ENCODE results near the gene CD200R1L.
"Not testable (repeated sequence)": the region's sequence is repeated elsewhere in the genome, so short reads cannot be mapped to it uniquely, and the experiment has no call there.

The CD200R1L gene, protein sequence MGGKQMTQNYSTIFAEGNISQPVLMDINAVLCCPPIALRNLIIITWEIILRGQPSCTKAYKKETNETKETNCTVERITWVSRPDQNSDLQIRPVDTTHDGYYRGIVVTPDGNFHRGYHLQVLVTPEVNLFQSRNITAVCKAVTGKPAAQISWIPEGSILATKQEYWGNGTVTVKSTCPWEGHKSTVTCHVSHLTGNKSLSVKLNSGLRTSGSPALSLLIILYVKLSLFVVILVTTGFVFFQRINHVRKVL

GRCh38 chr3:112846764-112847163, at the start of gene CD200R1L:
Gene CD200R1L (minus strand): TSS chr3:112846864. CDS start chr3:112829367, 17,497 bp downstream.
- no peak for DNase-seq (ENCODE audit: low read depth)

- no peak for DNase-seq (ENCODE audit: low read depth)
Observed at GRCh38 chr3:112894258-112894657, 47.6 kb upstream of the CD200R1L start.

DNA sequence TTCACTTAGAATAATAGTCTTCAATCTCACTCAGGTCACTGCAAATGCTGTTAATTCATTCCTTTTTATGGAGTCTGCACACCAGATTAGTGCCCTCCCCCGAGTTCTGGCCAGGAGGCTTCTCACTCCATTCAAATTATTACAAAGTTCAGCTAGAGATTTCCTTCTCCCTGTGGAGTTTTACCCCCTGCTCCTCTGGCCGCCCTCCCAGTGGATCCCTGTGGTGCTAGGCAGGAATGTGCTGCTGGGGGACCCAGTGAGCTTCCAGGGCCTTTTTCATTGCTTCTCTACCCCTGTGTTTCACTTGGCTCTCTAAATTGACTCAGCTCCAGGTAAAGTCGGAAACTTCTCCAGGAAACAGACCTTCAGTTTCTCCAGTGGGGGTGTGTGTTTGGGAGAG, 42.7 kb upstream of the CD200R1L start:
- DNase-seq (ENCODE audit: low read depth) = no peak

DNA sequence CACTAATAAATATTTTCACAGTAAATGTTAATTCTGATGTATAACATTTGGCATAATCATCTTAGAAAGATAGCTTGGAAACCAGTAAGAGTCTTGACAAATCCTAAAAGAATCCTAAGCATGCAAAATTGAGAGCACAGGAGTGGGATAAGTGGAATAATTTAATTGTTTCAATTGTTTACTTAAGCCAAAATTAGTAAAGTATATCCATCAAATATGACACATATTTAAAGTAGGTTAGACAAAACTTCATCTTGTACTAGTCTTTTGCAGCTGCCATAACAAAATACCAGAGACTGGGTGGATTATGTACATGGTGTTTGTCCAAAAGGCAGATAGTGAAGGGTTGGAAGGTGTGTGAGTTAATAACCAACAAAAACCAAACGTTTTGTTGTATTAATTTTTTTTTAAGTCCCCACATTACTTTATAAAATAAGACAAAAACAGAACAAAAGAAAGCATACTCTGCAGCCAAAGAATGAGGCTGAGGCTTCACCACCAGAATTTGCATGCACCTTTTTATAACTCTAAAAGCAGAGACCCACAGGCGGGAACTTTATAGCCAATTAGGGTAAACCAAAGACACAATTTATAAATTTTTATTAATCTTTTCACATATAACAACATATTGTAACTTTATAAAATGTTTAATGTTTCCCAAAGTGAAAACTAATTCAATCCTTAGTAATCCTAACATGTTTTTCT, 41.9 kb upstream of the CD200R1L start:
- DNase-seq (ENCODE audit: low read depth) = no peak

DNA sequence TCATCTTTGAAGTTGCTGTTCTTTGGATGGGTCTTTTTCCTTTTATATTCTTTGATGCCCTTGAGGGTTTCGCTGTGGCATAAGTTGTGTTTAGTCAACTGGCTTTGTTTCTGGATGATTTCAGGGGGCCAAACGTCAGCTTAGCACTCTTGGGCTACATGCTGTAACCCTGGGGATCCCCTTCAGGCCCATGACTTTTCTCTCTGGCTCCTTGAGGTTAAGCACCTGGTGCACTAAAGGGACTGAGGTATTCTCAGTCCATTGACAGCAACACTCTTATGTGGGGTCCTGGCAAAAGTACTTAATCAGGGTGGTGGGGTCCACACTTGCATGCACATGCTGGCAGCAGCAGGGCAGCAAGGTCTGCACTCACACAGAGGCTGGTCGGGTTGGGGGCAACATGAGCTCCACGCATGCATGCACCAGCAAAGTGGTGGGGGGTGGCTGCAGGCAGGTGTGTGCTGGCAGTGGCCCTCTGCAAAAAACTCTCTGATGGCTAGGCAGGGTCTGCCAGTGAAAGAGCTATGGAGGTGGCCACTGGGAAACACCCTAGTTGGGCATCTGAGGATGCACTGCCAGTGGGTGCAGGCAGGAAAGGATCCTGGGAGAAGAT, 38.1 kb upstream of the CD200R1L start:
- no peak for DNase-seq (ENCODE audit: low read depth)

GRCh38 chr3:112881891-112882290, 35.2 kb upstream of the CD200R1L start:
- no peak for DNase-seq (ENCODE audit: low read depth)

GRCh38 chr3:112875561-112875960, 28.9 kb upstream of the CD200R1L start:
- no peak for DNase-seq (ENCODE audit: low read depth)

- DNase-seq (ENCODE audit: low read depth) = no peak
Observed at GRCh38 chr3:112874725-112875124, 28.1 kb upstream of the CD200R1L start.

- DNase-seq (ENCODE audit: low read depth) = no peak
Observed at GRCh38 chr3:112873632-112874031, 27.0 kb upstream of the CD200R1L start.

DNA sequence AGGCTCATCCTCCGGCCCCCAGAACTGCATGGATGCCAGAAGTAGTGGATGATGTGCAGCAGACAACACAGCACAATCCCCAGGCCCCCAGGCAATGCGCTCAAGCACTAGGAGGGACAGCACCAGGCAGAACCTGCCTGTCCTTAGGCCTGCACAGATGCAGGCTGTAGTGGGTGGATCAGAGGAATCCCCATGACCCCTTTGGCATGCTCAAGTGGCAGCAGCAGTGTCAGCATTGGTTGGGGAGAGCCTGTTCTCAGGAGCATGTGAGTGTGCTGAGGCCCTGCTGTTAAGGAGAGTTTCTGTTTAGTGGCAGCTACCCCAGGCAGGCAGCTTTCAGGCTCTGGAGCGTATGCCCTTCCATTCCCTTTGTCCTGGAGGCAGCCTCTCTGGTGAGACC, 25.1 kb upstream of the CD200R1L start:
- no peak for DNase-seq (ENCODE audit: low read depth)

DNA sequence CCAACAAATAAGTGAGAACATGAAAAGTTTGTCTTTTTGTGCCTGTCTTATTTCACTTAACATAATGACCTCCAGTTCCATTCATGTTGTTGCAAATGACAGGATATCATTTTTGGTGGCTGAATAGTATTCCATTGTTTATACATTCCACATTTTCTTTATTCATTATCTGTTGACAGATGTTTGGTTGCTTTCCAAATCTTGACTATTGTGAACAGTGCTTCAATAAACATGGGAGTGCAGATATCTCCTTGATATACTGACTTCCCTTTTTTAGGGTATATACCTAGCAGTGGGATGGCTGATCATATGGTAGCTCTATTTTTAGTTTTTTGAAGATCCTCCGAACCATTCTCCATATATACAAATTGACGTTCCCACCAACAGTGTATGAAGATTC, 19.1 kb upstream of the CD200R1L start:
- no peak for DNase-seq (ENCODE audit: low read depth)

DNA sequence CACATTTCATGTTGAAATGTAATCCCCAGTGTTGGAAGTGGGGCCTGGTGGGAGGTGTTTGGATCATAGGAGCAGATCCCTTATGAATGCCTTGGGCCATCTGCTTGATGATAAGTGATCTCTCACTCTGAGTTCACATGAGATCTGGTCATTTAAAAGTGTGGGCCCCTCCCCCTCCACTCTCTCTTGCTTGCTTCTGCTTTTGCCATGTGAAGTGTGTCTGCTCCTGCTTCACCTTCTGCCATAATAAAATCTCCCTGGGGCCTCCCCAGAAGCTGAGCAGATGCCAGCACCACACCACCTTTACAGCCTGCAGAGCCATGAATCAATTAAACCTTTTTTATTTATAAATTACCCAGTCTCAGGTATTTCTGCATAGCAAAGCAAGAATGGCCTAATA, 14.2 kb upstream of the CD200R1L start:
- no peak for DNase-seq (ENCODE audit: low read depth)

GRCh38 chr3:112858410-112859069, 11.9 kb upstream of the CD200R1L start:
- no peak for DNase-seq (ENCODE audit: low read depth)

- no peak for DNase-seq (ENCODE audit: low read depth)
Observed at GRCh38 chr3:112857526-112857925, 10.9 kb upstream of the CD200R1L start.

DNA sequence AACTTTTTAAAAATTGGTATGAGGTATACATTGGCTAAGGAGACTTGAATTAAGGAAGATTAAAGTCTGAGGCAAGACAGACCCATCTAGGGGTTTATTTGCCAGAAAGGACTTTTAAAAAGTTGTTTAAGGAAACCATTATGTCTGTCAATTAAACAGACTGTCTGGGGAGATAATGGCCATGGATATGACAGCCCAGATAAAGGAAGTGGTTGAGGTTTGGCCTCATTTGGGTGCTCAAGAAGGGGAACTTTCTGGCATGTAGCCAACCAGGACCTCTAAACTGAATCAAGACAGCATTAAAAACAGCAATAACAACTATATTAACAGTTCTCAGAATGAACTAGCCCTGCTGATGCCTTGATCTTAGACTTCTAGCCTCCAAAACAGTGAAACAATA, 9.9 kb upstream of the CD200R1L start:
- no peak for DNase-seq (ENCODE audit: low read depth)

- DNase-seq (ENCODE audit: low read depth) = no peak
Observed at GRCh38 chr3:112855883-112856282, 9.2 kb upstream of the CD200R1L start.

DNA sequence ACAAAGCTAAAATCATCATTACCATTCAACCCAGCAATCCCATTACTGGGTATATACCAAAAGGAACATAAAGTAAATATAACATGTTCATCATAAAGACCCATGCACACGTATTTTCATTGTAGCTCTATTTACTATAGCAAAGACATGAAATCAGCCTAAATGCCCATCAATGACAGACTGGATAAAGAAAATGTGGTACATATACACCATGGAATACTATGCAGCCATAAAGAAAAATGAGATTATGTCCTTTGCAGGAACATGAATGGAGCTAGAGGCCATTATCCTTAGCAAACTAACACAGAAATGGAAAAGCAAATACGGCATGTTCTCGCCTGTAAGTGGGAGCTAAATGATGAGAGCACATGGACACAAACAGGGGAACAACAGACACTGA, 8.4 kb upstream of the CD200R1L start:
- DNase-seq (ENCODE audit: low read depth) = not testable (repeated sequence)

- no peak for DNase-seq (ENCODE audit: low read depth)
Observed at GRCh38 chr3:112848196-112848595, 1.5 kb upstream of the CD200R1L start.

GRCh38 chr3:112847692-112848091, 1.0 kb upstream of the CD200R1L start:
- no peak for DNase-seq (ENCODE audit: low read depth)

DNA sequence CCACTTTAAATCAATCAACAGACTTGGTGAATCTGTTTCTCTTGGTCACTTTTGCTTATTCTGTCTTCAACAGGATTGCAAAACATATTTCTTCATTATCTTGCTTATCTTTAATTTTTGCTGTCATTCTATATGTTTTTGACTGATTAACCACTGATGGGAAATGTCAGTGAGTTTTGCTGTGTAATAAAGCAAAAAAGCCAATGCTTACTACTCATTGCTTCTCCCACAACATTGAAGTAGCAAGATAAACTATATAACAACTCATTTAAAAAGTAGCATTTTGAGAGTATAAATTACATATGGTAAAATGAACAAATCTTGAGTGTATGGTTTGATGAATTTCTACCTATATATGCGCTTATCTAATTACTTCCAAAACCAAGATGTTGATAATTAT, 892 bp downstream of the CD200R1L start:
- no peak for DNase-seq (ENCODE audit: low read depth)

- DNase-seq (ENCODE audit: low read depth) = no peak
Observed at GRCh38 chr3:112829046-112829445, 17.6 kb downstream of the CD200R1L start.

GRCh38 chr3:112822064-112823055, 24.3 kb downstream of the CD200R1L start:
- no peak for DNase-seq (ENCODE audit: low read depth)

Measured in activated T-helper 9 cell treated with anti-CD3 and anti-CD28 coated beads, Interleukin-2, amount 50 U/mL, for 16 hours (primary cell).